H1 (cell line): ENCODE measurements around the gene ROR1.

Experiments used
- BRCA1 ChIP-seq: IDR thresholded peaks from 2 replicates; pipeline ENCODE4 v1.6.1; 2012; ENCODE audit warnings: low read depth, low read length, improper control_type of control experiment
- EP300 ChIP-seq, 2 experiments: IDR thresholded peaks; 1 replicate in 1 of 2; 2 replicates in 1 of 2; pipeline ENCODE4 v1.6.1; 2011 to 2012; ENCODE audit warnings: low read depth in 2 of 2, low read length in 2 of 2, mild to moderate bottlenecking in 2 of 2, borderline replicate concordance in 1 of 2, inconsistent platforms in 1 of 2, moderate library complexity in 1 of 2
- EZH2 ChIP-seq: fragments of 200-600 bp; sonication (generic); IDR thresholded peaks from 2 replicates; pipeline ENCODE4 v1.7.1; 2012; ENCODE audit warnings: low read depth, mild to moderate bottlenecking, moderate library complexity, low read length, inconsistent platforms; ENCODE audit not compliant: severe bottlenecking
- NANOG ChIP-seq: IDR thresholded peaks from 2 replicates; pipeline ENCODE4 v1.6.1; 2011; ENCODE audit warnings: low read length, low read depth, mild to moderate bottlenecking, inconsistent platforms; ENCODE audit not compliant: insufficient read depth, poor library complexity, severe bottlenecking
- NRF1 ChIP-seq: IDR thresholded peaks from 2 replicates; pipeline ENCODE4 v1.6.1; 2011; ENCODE audit warnings: mild to moderate bottlenecking, low read depth, low read length, improper control_type of control experiment
- RAD21 ChIP-seq, 2 experiments: IDR thresholded peaks in 1 of 2; conservative IDR thresholded peaks in 1 of 2; 2 replicates each; pipeline ENCODE4 v1.6.1; 2011; ENCODE audit warnings: low read depth in 2 of 2, low read length in 2 of 2, improper control_type of control experiment in 1 of 2, inconsistent platforms in 1 of 2, mild to moderate bottlenecking in 1 of 2, moderate library complexity in 1 of 2
- TF ChIP-seq, protein P1 (sequence below): IDR thresholded peaks from 2 replicates; pipeline ENCODE4 v1.6.1; 2012; ENCODE audit warnings: inconsistent platforms
- TF ChIP-seq, protein P2 (sequence below), 3 experiments: IDR thresholded peaks; 1 replicate in 2 of 3; 2 replicates in 1 of 3; pipeline versions ENCODE4 v1.5.1 to v1.6.1; 2011; ENCODE audit warnings: low read length in 3 of 3, mild to moderate bottlenecking in 3 of 3, inconsistent platforms in 2 of 3, low read depth in 1 of 3, moderate library complexity in 1 of 3; ENCODE audit not compliant: insufficient read depth in 1 of 3; ENCODE audit errors: control extremely low read depth in 1 of 3
- TF ChIP-seq, protein P3 (sequence below): IDR thresholded peaks from 2 replicates; pipeline ENCODE4 v1.6.1; 2011; ENCODE audit warnings: low read depth, mild to moderate bottlenecking, low read length; ENCODE audit not compliant: insufficient read depth
- TF ChIP-seq, protein P4 (sequence below): IDR thresholded peaks from 2 replicates; pipeline ENCODE4 v1.6.1; 2012; ENCODE audit warnings: inconsistent platforms

DNA sequence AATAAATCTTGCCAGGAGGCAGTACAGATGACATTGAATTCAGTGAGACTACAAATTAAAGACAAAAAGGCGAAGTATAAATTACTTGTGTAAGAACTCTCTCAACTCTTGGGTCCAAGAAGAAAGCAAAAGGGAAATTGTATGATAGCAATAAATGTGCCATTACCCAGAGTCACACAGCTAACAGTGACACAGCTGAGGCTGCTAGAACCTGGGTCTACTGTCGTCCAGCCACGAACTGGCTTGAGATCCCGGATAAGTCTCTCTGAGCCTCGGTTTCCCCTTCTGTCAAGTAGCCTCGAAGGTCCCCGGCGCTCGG lies 362 bp upstream of the ROR1 start:
- TF ChIP-seq, protein P1, sequence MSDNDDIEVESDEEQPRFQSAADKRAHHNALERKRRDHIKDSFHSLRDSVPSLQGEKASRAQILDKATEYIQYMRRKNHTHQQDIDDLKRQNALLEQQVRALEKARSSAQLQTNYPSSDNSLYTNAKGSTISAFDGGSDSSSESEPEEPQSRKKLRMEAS = no peak
- TF ChIP-seq BRCA1 (no peak), NANOG (no peak), EP300 (IDR thresholded peaks at IDR 0.05; ENCODE audit: borderline replicate concordance in 1 of 2, low read depth in 2 of 2, low read length in 2 of 2) (no peak), RAD21 (IDR thresholded peaks at IDR 0.05 in 1 of 2, conservative IDR thresholded peaks at IDR 0.05 in 1 of 2; ENCODE audit: low read depth in 2 of 2, low read length in 2 of 2) (no peak), EZH2 (no peak), NRF1 (no peak)
- TF ChIP-seq, protein P2, sequence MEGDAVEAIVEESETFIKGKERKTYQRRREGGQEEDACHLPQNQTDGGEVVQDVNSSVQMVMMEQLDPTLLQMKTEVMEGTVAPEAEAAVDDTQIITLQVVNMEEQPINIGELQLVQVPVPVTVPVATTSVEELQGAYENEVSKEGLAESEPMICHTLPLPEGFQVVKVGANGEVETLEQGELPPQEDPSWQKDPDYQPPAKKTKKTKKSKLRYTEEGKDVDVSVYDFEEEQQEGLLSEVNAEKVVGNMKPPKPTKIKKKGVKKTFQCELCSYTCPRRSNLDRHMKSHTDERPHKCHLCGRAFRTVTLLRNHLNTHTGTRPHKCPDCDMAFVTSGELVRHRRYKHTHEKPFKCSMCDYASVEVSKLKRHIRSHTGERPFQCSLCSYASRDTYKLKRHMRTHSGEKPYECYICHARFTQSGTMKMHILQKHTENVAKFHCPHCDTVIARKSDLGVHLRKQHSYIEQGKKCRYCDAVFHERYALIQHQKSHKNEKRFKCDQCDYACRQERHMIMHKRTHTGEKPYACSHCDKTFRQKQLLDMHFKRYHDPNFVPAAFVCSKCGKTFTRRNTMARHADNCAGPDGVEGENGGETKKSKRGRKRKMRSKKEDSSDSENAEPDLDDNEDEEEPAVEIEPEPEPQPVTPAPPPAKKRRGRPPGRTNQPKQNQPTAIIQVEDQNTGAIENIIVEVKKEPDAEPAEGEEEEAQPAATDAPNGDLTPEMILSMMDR (IDR thresholded peaks at IDR 0.05; ENCODE audit: control extremely low read depth in 1 of 3, insufficient read depth in 1 of 3, low read depth in 1 of 3, low read length in 3 of 3) = no peak
- TF ChIP-seq, protein P3, sequence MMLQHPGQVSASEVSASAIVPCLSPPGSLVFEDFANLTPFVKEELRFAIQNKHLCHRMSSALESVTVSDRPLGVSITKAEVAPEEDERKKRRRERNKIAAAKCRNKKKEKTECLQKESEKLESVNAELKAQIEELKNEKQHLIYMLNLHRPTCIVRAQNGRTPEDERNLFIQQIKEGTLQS = no peak
- TF ChIP-seq, protein P4, sequence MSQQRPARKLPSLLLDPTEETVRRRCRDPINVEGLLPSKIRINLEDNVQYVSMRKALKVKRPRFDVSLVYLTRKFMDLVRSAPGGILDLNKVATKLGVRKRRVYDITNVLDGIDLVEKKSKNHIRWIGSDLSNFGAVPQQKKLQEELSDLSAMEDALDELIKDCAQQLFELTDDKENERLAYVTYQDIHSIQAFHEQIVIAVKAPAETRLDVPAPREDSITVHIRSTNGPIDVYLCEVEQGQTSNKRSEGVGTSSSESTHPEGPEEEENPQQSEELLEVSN = no peak
